SK-N-SH (cell line): ENCODE data around the gene NACC1. TPM values are rescaled to one million over a fixed set of nuclear protein-coding genes. Genes with fewer than 3 reads are reported as not detected.
A peak's percentile ranks its signal among the peaks of the same experiment; 100 is the strongest.

Experiments
- CTCF ChIA-PET: fragments of 300-600, 350-600 bp; formaldehyde crosslinking; extraction: SDS; loops from one replicate; lab custom pipeline; 2021; lab: Yijun Ruan, JAX
- POLR2A ChIA-PET: fragments of 350-600 bp; sonication (Branson Sonifier 250); formaldehyde crosslinking; extraction: SDS; loops from one replicate; lab custom pipeline; 2020; ENCODE audit warnings: antibody characterized with exemption, inconsistent platforms; lab: Yijun Ruan, JAX
- DNase-seq: peaks from one replicate; pipeline ENCODE4 v3.0.0; 2012
- H2AFZ ChIP-seq: fragments of 200-600 bp; sonication (generic); 2 replicates; pipeline ENCODE4 v1.8.1; 2016; ENCODE audit warnings: antibody characterized with exemption, mild to moderate bottlenecking, low read depth
- H3F3A ChIP-seq: fragments of 200-600 bp; sonication (generic); replicated peaks from 2 replicates; pipeline ENCODE3; 2016; ENCODE audit warnings: antibody characterized with exemption, mild to moderate bottlenecking; ENCODE audit not compliant: insufficient read depth
- H3K27ac ChIP-seq, 2 experiments: fragments of 200-500 bp in 1 of 2; fragments of 200-600 bp in 1 of 2; sonication (Bioruptor generic) in 1 of 2; sonication (generic), shearing (Covaris generic) in 1 of 2; 2 replicates each; pipeline versions ENCODE4 v1.5.1 to v1.6.1; 2014 to 2016; ENCODE audit warnings: low read depth in 2 of 2, inconsistent platforms in 1 of 2, low read length in 1 of 2, mild to moderate bottlenecking in 1 of 2, mixed read lengths in 1 of 2
- H3K27me3 ChIP-seq: fragments of 200-600 bp; sonication (generic), shearing (Covaris generic); 2 replicates; pipeline ENCODE4 v1.6.1; 2016; ENCODE audit warnings: mixed run types; ENCODE audit not compliant: insufficient read depth
- H3K36me3 ChIP-seq, 2 experiments: fragments of 200-500 bp in 1 of 2; fragments of 200-600 bp in 1 of 2; sonication (Bioruptor generic) in 1 of 2; sonication (generic) in 1 of 2; replicated peaks in 1 of 2; 2 replicates each; pipeline versions ENCODE3 to v1.5.1; 2014 to 2016; ENCODE audit warnings: low read length in 1 of 2, mild to moderate bottlenecking in 1 of 2; ENCODE audit not compliant: insufficient read depth in 2 of 2, control insufficient read depth in 1 of 2
- H3K4me1 ChIP-seq, 2 experiments: fragments of 200-500 bp in 1 of 2; fragments of 200-600 bp in 1 of 2; sonication (Bioruptor generic) in 1 of 2; sonication (generic), shearing (Covaris generic) in 1 of 2; 2 replicates each; pipeline versions ENCODE4 v1.5.1 to v1.6.1; 2014 to 2016; ENCODE audit warnings: low read depth in 1 of 2, low read length in 1 of 2, mixed run types in 1 of 2; ENCODE audit not compliant: insufficient read depth in 2 of 2, control insufficient read depth in 1 of 2
- H3K4me2 ChIP-seq: fragments of 200-600 bp; sonication (generic), shearing (Covaris generic); 2 replicates; pipeline ENCODE4 v1.6.1; 2017; ENCODE audit warnings: mixed run types
- H3K4me3 ChIP-seq, 2 experiments: fragments of 200-500 bp in 1 of 2; fragments of 200-600 bp in 1 of 2; sonication (Bioruptor generic) in 1 of 2; sonication (generic), shearing (Covaris generic) in 1 of 2; 2 replicates each; pipeline versions ENCODE4 v1.5.1 to v1.8.1; 2014 to 2016; ENCODE audit warnings: low read depth in 2 of 2, inconsistent platforms in 1 of 2, low read length in 1 of 2, mild to moderate bottlenecking in 1 of 2, mixed read lengths in 1 of 2, moderate library complexity in 1 of 2
- H3K79me2 ChIP-seq: fragments of 200-600 bp; sonication (generic); 2 replicates; pipeline ENCODE4 v1.8.1; 2017; ENCODE audit warnings: mild to moderate bottlenecking; ENCODE audit not compliant: insufficient read depth
- H3K9ac ChIP-seq: fragments of 200-600 bp; sonication (generic); 2 replicates; pipeline ENCODE4 v1.6.1; 2017; ENCODE audit warnings: mixed run types
- H3K9me2 ChIP-seq: fragments of 200-600 bp; sonication (generic); 2 replicates; pipeline ENCODE4 v1.6.1; 2017; ENCODE audit warnings: mixed run types
- H3K9me3 ChIP-seq: fragments of 200-600 bp; sonication (generic); 2 replicates; pipeline ENCODE4 v1.6.1; 2017; ENCODE audit warnings: mixed run types, mild to moderate bottlenecking, moderate library complexity
- H4K20me1 ChIP-seq: fragments of 200-600 bp; sonication (generic); 2 replicates; pipeline ENCODE4 v1.6.1; 2017; ENCODE audit warnings: mild to moderate bottlenecking, mixed run types; ENCODE audit not compliant: insufficient read depth
- CHD2 ChIP-seq: fragments of 150-350 bp; IDR thresholded peaks from 2 replicates; pipeline ENCODE4 v1.6.1; 2018; ENCODE audit warnings: low read length; ENCODE audit not compliant: partially characterized antibody
- ELF1 ChIP-seq: IDR thresholded peaks from 2 replicates; pipeline ENCODE4 v1.4.0; 2012
- EP300 ChIP-seq, 2 experiments: IDR thresholded peaks; 2 replicates each; pipeline versions ENCODE4 v1.4.0 to v1.6.1; 2012; ENCODE audit warnings: borderline replicate concordance in 1 of 2, low read depth in 1 of 2, low read length in 1 of 2
- EZH2phosphoT487 ChIP-seq: fragments of 200-600 bp; sonication (generic); IDR thresholded peaks from 2 replicates; pipeline ENCODE4 v1.6.1; 2017; ENCODE audit warnings: low read depth, mixed run types, mild to moderate bottlenecking, antibody characterized with exemption, moderate library complexity, borderline replicate concordance
- FOSL2 ChIP-seq: IDR thresholded peaks from 2 replicates; pipeline ENCODE4 v1.4.0; 2012; ENCODE audit warnings: low read depth, mild to moderate bottlenecking, moderate library complexity, borderline replicate concordance
- FOXM1 ChIP-seq: IDR thresholded peaks from 2 replicates; pipeline ENCODE4 v1.4.0; 2012; ENCODE audit warnings: low read depth, mild to moderate bottlenecking
- JUND ChIP-seq: IDR thresholded peaks from 2 replicates; pipeline ENCODE4 v1.4.0; 2012
- MXI1 ChIP-seq: IDR thresholded peaks from 2 replicates; pipeline ENCODE4 v1.6.1; 2012; ENCODE audit warnings: mild to moderate bottlenecking, low read depth, low read length, improper control_type of control experiment
- NRF1 ChIP-seq: IDR thresholded peaks from 2 replicates; pipeline ENCODE4 v1.6.1; 2012; ENCODE audit warnings: low read depth, mild to moderate bottlenecking, low read length
- PBX3 ChIP-seq: IDR thresholded peaks from 2 replicates; pipeline ENCODE4; 2012
- REST ChIP-seq: IDR thresholded peaks from 2 replicates; pipeline ENCODE4 v1.6.1; 2012; ENCODE audit warnings: mild to moderate bottlenecking, low read depth, low read length, moderate library complexity
- RXRA ChIP-seq: IDR thresholded peaks from 2 replicates; pipeline ENCODE4 v1.4.0; 2012; ENCODE audit warnings: low read depth, mild to moderate bottlenecking, borderline replicate concordance
- SIN3A ChIP-seq: IDR thresholded peaks from 2 replicates; pipeline ENCODE4 v1.6.1; 2012; ENCODE audit warnings: low read depth, mild to moderate bottlenecking, low read length, moderate library complexity, borderline replicate concordance
- TAF1 ChIP-seq: IDR thresholded peaks from 2 replicates; pipeline ENCODE4 v1.6.1; 2012; ENCODE audit warnings: low read depth, mild to moderate bottlenecking, low read length, moderate library complexity, borderline replicate concordance
- TCF12 ChIP-seq: IDR thresholded peaks from 2 replicates; pipeline ENCODE4 v1.4.0; 2012
- USF2 ChIP-seq: fragments of 150-350 bp; IDR thresholded peaks from 2 replicates; pipeline ENCODE4 v1.6.1; 2017; ENCODE audit warnings: antibody characterized with exemption, low read length, low read depth, borderline replicate concordance
- YY1 ChIP-seq: IDR thresholded peaks from 2 replicates; pipeline ENCODE4 v1.4.0; 2012; ENCODE audit warnings: low read depth, mild to moderate bottlenecking
- ZBTB33 ChIP-seq: IDR thresholded peaks from 2 replicates; pipeline ENCODE4 v1.4.0; 2012; ENCODE audit warnings: low read depth, borderline replicate concordance
- WGBS: methylation state at CpG from one replicate; pipeline ENCODE4 v1.1.6; 2017; ENCODE audit warnings: low lambda C conversion rate; 5-methylcytosine and 5-hydroxymethylcytosine counted together
- polyA plus RNA-seq, 3 experiments: library from polyadenylated mRNA; depleted of rRNA; stranded (reverse); fragments of >200 nt; gene quantifications; 2 replicates each; pipeline ENCODE4 v1.2.3, GENCODE V29; 2012
- TF ChIP-seq, protein P1 (sequence below): IDR thresholded peaks from 2 replicates; pipeline ENCODE4 v1.4.0; 2012; ENCODE audit warnings: low read depth
- TF ChIP-seq, protein P2 (sequence below): fragments of 200-600 bp; sonication (generic); IDR thresholded peaks from 2 replicates; pipeline ENCODE4 v1.6.1; 2017; ENCODE audit warnings: antibody characterized with exemption, mild to moderate bottlenecking, moderate library complexity
- TF ChIP-seq, protein P3 (sequence below): fragments of 150-350 bp; IDR thresholded peaks from 2 replicates; pipeline ENCODE4 v1.6.1; 2016; ENCODE audit warnings: mild to moderate bottlenecking, low read depth, low read length

NACC1 gene
- polyA plus RNA-seq, 1 of the 3 experiments (the other 2 are of a cell fraction) = 127 TPM

DNA sequence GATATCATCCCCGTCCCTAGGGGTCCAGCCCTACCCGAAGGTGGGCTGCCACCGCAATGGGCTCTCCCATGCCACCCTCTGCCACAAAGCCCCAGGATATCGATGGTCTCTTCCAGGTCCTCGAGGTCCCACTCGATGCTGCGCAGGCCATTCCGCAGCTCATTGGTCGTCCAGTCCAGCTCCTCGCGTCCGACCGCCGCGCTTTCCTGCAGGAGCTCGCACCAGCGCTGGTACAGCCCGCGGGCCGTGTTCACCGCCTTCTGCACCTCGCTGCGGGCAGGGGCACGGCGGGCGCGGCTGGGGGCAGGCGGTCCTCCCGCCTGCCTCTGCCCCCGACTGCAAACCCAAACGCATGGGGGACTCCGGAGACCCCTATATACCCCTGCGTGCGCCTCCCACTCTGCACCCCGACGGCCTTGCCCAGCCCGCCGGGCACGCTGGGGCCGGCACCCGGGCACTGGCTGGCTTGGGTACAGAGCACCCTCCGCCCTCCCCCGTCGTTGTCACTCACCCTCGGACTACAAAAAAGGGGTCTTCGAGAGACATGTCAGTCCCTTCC, 31.6 kb downstream of the NACC1 start:
- peak; percentile 66 for DNase-seq
- peak overlapping the region; percentile 81 for H3K4me2 ChIP-seq
- peaks cover 0 to 7% of the 10 kb centered on the region in 2 experiments; a peak in 1 of 4 replicates for H3K4me1 ChIP-seq
- H3K36me3 ChIP-seq = peaks cover 3 to 15% of the 10 kb centered on the region in 2 experiments
- POLR2A ChIA-PET = interaction anchor here (0.7 to 2.8 kb wide), 6 partner anchors 11 to 31 kb away, joined by 3 to 24 read pairs (median 5); partner anchors contain the start of gene NACC1
- no peaks in the 10 kb centered on the region for H3K9me2 ChIP-seq
- CTCF ChIA-PET = interaction anchor here (0.6 to 1.8 kb wide), 12 partner anchors 12 to 184 kb away, joined by 3 to 10 read pairs (median 4); no protein-coding TSS in a partner anchor
- H3K9me3 ChIP-seq = no peaks in the 10 kb centered on the region
- peak overlapping the region; percentile 95 to 99 for H3K27ac ChIP-seq
- 3% methylated on average over 16 of the region's 46 CpGs for WGBS
- peaks cover 62% of the 10 kb centered on the region for H3K79me2 ChIP-seq
- peaks cover 18% of the 10 kb centered on the region for H4K20me1 ChIP-seq
- peak overlapping the region; percentile 94 for H3K9ac ChIP-seq
- peak overlapping the region; percentile 71; the same call in 1 of the 2 replicates for H2AFZ ChIP-seq
- no peaks in the 10 kb centered on the region for H3K27me3 ChIP-seq
- peaks cover 11% of the 10 kb centered on the region for H3F3A ChIP-seq
- peak overlapping the region; percentile 83 to 94 for H3K4me3 ChIP-seq
- TF ChIP-seq JUND (no peak), FOXM1 (no peak), CHD2 (no peak), TCF12 (no peak), RXRA (no peak), FOSL2 (no peak), TAF1 (peak; percentile 30; the same call in 1 of the 2 replicates), ZBTB33 (no peak), EP300 (IDR thresholded peaks at IDR 0.05; ENCODE audit: borderline replicate concordance in 1 of 2, low read depth in 1 of 2, low read length in 1 of 2) (no peak), USF2 (no peak), SIN3A (no peak), ELF1 (no peak), PBX3 (no peak), EZH2phosphoT487 (no peak), REST (no peak), MXI1 (no peak; the same call in 1 of the 2 replicates), NRF1 (peak; percentile 46; the same call in 1 of the 2 replicates), YY1 (no peak)
- TF ChIP-seq, protein P1, sequence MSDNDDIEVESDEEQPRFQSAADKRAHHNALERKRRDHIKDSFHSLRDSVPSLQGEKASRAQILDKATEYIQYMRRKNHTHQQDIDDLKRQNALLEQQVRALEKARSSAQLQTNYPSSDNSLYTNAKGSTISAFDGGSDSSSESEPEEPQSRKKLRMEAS = peak; percentile 77
- TF ChIP-seq, protein P2, sequence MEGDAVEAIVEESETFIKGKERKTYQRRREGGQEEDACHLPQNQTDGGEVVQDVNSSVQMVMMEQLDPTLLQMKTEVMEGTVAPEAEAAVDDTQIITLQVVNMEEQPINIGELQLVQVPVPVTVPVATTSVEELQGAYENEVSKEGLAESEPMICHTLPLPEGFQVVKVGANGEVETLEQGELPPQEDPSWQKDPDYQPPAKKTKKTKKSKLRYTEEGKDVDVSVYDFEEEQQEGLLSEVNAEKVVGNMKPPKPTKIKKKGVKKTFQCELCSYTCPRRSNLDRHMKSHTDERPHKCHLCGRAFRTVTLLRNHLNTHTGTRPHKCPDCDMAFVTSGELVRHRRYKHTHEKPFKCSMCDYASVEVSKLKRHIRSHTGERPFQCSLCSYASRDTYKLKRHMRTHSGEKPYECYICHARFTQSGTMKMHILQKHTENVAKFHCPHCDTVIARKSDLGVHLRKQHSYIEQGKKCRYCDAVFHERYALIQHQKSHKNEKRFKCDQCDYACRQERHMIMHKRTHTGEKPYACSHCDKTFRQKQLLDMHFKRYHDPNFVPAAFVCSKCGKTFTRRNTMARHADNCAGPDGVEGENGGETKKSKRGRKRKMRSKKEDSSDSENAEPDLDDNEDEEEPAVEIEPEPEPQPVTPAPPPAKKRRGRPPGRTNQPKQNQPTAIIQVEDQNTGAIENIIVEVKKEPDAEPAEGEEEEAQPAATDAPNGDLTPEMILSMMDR = no peak
- TF ChIP-seq, protein P3, sequence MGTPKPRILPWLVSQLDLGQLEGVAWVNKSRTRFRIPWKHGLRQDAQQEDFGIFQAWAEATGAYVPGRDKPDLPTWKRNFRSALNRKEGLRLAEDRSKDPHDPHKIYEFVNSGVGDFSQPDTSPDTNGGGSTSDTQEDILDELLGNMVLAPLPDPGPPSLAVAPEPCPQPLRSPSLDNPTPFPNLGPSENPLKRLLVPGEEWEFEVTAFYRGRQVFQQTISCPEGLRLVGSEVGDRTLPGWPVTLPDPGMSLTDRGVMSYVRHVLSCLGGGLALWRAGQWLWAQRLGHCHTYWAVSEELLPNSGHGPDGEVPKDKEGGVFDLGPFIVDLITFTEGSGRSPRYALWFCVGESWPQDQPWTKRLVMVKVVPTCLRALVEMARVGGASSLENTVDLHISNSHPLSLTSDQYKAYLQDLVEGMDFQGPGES = no peak
